ENCODE measurements around the gene ACSS1. TPM values are rescaled to one million over a fixed set of nuclear protein-coding genes. Genes with fewer than 3 reads are reported as not detected.

Gene ACSS1
- total RNA-seq, 1 experiment from 2014 or later, result 4.9 TPM

- Histone ChIP-seq H3K4me3 (no peak overlapping the region), H3K36me3 (no peaks in the 10 kb centered on the region), H3K9me3 (replicated peaks) (no peaks in the 10 kb centered on the region), H3K4me1 (replicated peaks) (peaks cover 2% of the 10 kb centered on the region), H3K27ac (no peak overlapping the region), H3K27me3 (replicated peaks) (peaks cover 16% of the 10 kb centered on the region)
- no peak for DNase-seq (ENCODE audit: low read depth in 1 of 2, low spot score in 2 of 2)
These were observed 13.8 kb upstream of the ACSS1 start for GRCh38 chr20:25071734-25072133.

- Histone ChIP-seq H3K9me3 (replicated peaks) (no peaks in the 10 kb centered on the region), H3K27ac (no peak overlapping the region), H3K4me1 (replicated peaks) (no peaks in the 10 kb centered on the region; the same call in 1 of the 2 replicates), H3K27me3 (replicated peaks) (peaks cover 19% of the 10 kb centered on the region), H3K36me3 (no peaks in the 10 kb centered on the region), H3K4me3 (no peak overlapping the region)
- no peak for DNase-seq (ENCODE audit: low read depth in 1 of 2, low spot score in 2 of 2)
These were observed 13.0 kb upstream of the ACSS1 start for GRCh38 chr20:25070821-25071473.

- Histone ChIP-seq H3K36me3 (no peaks in the 10 kb centered on the region), H3K4me3 (no peak overlapping the region), H3K27me3 (replicated peaks) (peaks cover 18% of the 10 kb centered on the region), H3K27ac (no peak overlapping the region), H3K9me3 (replicated peaks) (no peaks in the 10 kb centered on the region), H3K4me1 (replicated peaks) (no peaks in the 10 kb centered on the region; the same call in 1 of the 2 replicates)
- no peak for DNase-seq (ENCODE audit: low read depth in 1 of 2, low spot score in 2 of 2)
These were observed 9.4 kb upstream of the ACSS1 start for GRCh38 chr20:25067102-25067987.

- H3K27me3 ChIP-seq (replicated peaks), result peaks cover 13% of the 10 kb centered on the region
- DNase-seq (ENCODE audit: low read depth in 1 of 2, low spot score in 2 of 2), result no peak
These were observed 8.4 kb upstream of the ACSS1 start for GRCh38 chr20:25066386-25066785.

GRCh38 chr20:25065625-25066338 lies 7.8 kb upstream of the ACSS1 start:
- no peaks in the 10 kb centered on the region for H3K9me3 ChIP-seq (replicated peaks)
- no peak overlapping the region for H3K4me3 ChIP-seq
- H3K27ac ChIP-seq, result no peak overlapping the region
- no peaks in the 10 kb centered on the region for H3K4me1 ChIP-seq (replicated peaks)
- no peak for DNase-seq (ENCODE audit: low read depth in 1 of 2, low spot score in 2 of 2)
- no peaks in the 10 kb centered on the region for H3K36me3 ChIP-seq
- H3K27me3 ChIP-seq (replicated peaks), result peaks cover 13% of the 10 kb centered on the region

More at GRCh38 chr20:25066386-25066785, 8.4 kb upstream of the ACSS1 start:
- Histone ChIP-seq H3K36me3 (no peaks in the 10 kb centered on the region), H3K4me3 (no peak overlapping the region), H3K27ac (no peak overlapping the region), H3K4me1 (replicated peaks) (no peaks in the 10 kb centered on the region), H3K9me3 (replicated peaks) (no peaks in the 10 kb centered on the region)

- Histone ChIP-seq H3K36me3 (no peaks in the 10 kb centered on the region), H3K4me1 (replicated peaks) (no peaks in the 10 kb centered on the region), H3K4me3 (no peak overlapping the region), H3K27ac (no peak overlapping the region), H3K9me3 (replicated peaks) (no peaks in the 10 kb centered on the region), H3K27me3 (replicated peaks) (peaks cover 13% of the 10 kb centered on the region)
- DNase-seq (ENCODE audit: low read depth in 1 of 2, low spot score in 2 of 2), result no peak
These were observed 7.2 kb upstream of the ACSS1 start for GRCh38 chr20:25065072-25065624.

GRCh38 chr20:25064561-25065071 lies 6.7 kb upstream of the ACSS1 start:
- Histone ChIP-seq H3K27ac (no peak overlapping the region), H3K4me3 (no peak overlapping the region), H3K4me1 (replicated peaks) (no peaks in the 10 kb centered on the region), H3K27me3 (replicated peaks) (peaks cover 8% of the 10 kb centered on the region), H3K36me3 (no peaks in the 10 kb centered on the region), H3K9me3 (replicated peaks) (no peaks in the 10 kb centered on the region)
- no peak for DNase-seq (ENCODE audit: low read depth in 1 of 2, low spot score in 2 of 2)

- H3K36me3 ChIP-seq, result no peaks in the 10 kb centered on the region
- DNase-seq (ENCODE audit: low read depth in 1 of 2, low spot score in 2 of 2), result no peak
- no peak overlapping the region for H3K4me3 ChIP-seq
- peaks cover 2% of the 10 kb centered on the region for H3K4me1 ChIP-seq (replicated peaks)
- peaks cover 8% of the 10 kb centered on the region; the same call in 1 of the 2 replicates for H3K27me3 ChIP-seq (replicated peaks)
- H3K9me3 ChIP-seq (replicated peaks), result no peaks in the 10 kb centered on the region
- H3K27ac ChIP-seq, result no peak overlapping the region
These were observed 6.0 kb upstream of the ACSS1 start for GRCh38 chr20:25063981-25064380.

GRCh38 chr20:25063546-25063945 lies 5.6 kb upstream of the ACSS1 start:
- Histone ChIP-seq H3K36me3 (no peaks in the 10 kb centered on the region), H3K9me3 (replicated peaks) (no peaks in the 10 kb centered on the region), H3K27me3 (replicated peaks) (peaks cover 8% of the 10 kb centered on the region; the same call in 1 of the 2 replicates), H3K27ac (no peak overlapping the region), H3K4me1 (replicated peaks) (peaks cover 6% of the 10 kb centered on the region), H3K4me3 (no peak overlapping the region)
- DNase-seq (ENCODE audit: low read depth in 1 of 2, low spot score in 2 of 2), result no peak

- Histone ChIP-seq H3K27ac (no peak overlapping the region), H3K4me1 (replicated peaks) (peaks cover 9% of the 10 kb centered on the region), H3K27me3 (replicated peaks) (peaks cover 8% of the 10 kb centered on the region; the same call in 1 of the 2 replicates), H3K4me3 (no peak overlapping the region), H3K36me3 (no peaks in the 10 kb centered on the region), H3K9me3 (replicated peaks) (no peaks in the 10 kb centered on the region)
- DNase-seq (ENCODE audit: low read depth in 1 of 2, low spot score in 2 of 2), result no peak
These were observed 4.9 kb upstream of the ACSS1 start for GRCh38 chr20:25062841-25063240.

GRCh38 chr20:25061821-25062530 lies 4.0 kb upstream of the ACSS1 start:
- Histone ChIP-seq H3K9me3 (replicated peaks) (no peaks in the 10 kb centered on the region), H3K4me3 (no peak overlapping the region), H3K27ac (no peak overlapping the region), H3K36me3 (no peaks in the 10 kb centered on the region), H3K27me3 (replicated peaks) (peaks cover 8% of the 10 kb centered on the region; the same call in 1 of the 2 replicates), H3K4me1 (replicated peaks) (peaks cover 12% of the 10 kb centered on the region)
- DNase-seq (ENCODE audit: low read depth in 1 of 2, low spot score in 2 of 2), result no peak

- peaks cover 8% of the 10 kb centered on the region; the same call in 1 of the 2 replicates for H3K27me3 ChIP-seq (replicated peaks)
- H3K9me3 ChIP-seq (replicated peaks), result no peaks in the 10 kb centered on the region
These were observed 3.3 kb upstream of the ACSS1 start for GRCh38 chr20:25061103-25061799.

More at GRCh38 chr20:25061103-25061799, 3.3 kb upstream of the ACSS1 start:
- Histone ChIP-seq H3K36me3 (no peaks in the 10 kb centered on the region), H3K4me3 (no peak overlapping the region), H3K27ac (no peak overlapping the region), H3K4me1 (replicated peaks) (peaks cover 19% of the 10 kb centered on the region)
- DNase-seq (ENCODE audit: low read depth in 1 of 2, low spot score in 2 of 2), result no peak

Data from SJSA1 (cell line).